Karpas-422 (cell line): ENCODE results near the gene ST3GAL3. TPM values are rescaled to one million over a fixed set of nuclear protein-coding genes. Genes with fewer than 3 reads are reported as not detected.
A peak's percentile ranks its signal among the peaks of the same experiment; 100 is the strongest.

Source experiments
- DNase-seq: peaks from one replicate; pipeline ENCODE4 v3.0.0-alpha.2; 2015
- H2AFZ ChIP-seq: fragments of 200-600 bp; sonication (generic); 2 replicates; pipeline ENCODE4 v1.6.1; 2014; ENCODE audit warnings: antibody characterized with exemption, low read length, mixed read lengths
- H3K27ac ChIP-seq: fragments of 200-600 bp; sonication (generic); 2 replicates; pipeline ENCODE4 v1.5.1; 2014; ENCODE audit warnings: mild to moderate bottlenecking, low read length, moderate library complexity
- H3K27me3 ChIP-seq: fragments of 200-600 bp; sonication (generic); 2 replicates; pipeline ENCODE4 v1.6.1; 2014; ENCODE audit warnings: low read length, mixed read lengths
- H3K36me3 ChIP-seq: fragments of 200-600 bp; sonication (generic); 2 replicates; pipeline ENCODE4 v1.6.1; 2014; ENCODE audit warnings: low read length, mixed read lengths; ENCODE audit not compliant: insufficient read depth
- H3K4me1 ChIP-seq: fragments of 200-600 bp; sonication (generic); 2 replicates; pipeline ENCODE4 v1.6.1; 2014; ENCODE audit warnings: mild to moderate bottlenecking, low read length, mixed read lengths
- H3K4me2 ChIP-seq: fragments of 200-600 bp; sonication (generic); 2 replicates; pipeline ENCODE4 v1.6.1; 2014; ENCODE audit warnings: low read length, low read depth, mild to moderate bottlenecking; ENCODE audit not compliant: poor library complexity, severe bottlenecking
- H3K4me3 ChIP-seq: fragments of 200-600 bp; sonication (generic); 2 replicates; pipeline ENCODE4 v1.5.1; 2014; ENCODE audit warnings: mild to moderate bottlenecking, antibody characterized with exemption, low read length, mixed read lengths
- H3K79me2 ChIP-seq: fragments of 200-600 bp; sonication (generic); 2 replicates; pipeline ENCODE4 v1.6.1; 2014; ENCODE audit warnings: mild to moderate bottlenecking, low read length, mixed read lengths
- H3K9ac ChIP-seq: fragments of 200-600 bp; sonication (generic); 2 replicates; pipeline ENCODE4 v1.6.0; 2014; ENCODE audit warnings: low read length
- H3K9me2 ChIP-seq: fragments of 200-600 bp; sonication (generic), shearing (Covaris generic); replicated peaks from 2 replicates; pipeline ENCODE4 v1.6.0; 2014; ENCODE audit warnings: mild to moderate bottlenecking, low read length, moderate library complexity; ENCODE audit not compliant: insufficient read depth
- H3K9me3 ChIP-seq: fragments of 300-700, 200-600 bp; sonication (generic); 2 replicates; pipeline ENCODE4 v1.6.1; 2014; ENCODE audit warnings: low read length, mixed read lengths
- H4K20me1 ChIP-seq: fragments of 200-600 bp; sonication (generic); 2 replicates; pipeline ENCODE4 v1.6.1; 2014; ENCODE audit warnings: mild to moderate bottlenecking, antibody characterized with exemption, low read length, low read depth; ENCODE audit not compliant: insufficient read depth
- small RNA-seq: library from RNA; depleted of rRNA; stranded (forward); fragments of <200 nt; gene quantifications from one replicate; pipeline ENCODE3, GENCODE V24; 2014
- total RNA-seq: library from RNA; depleted of rRNA; stranded (reverse); fragments of >200 nt; shearing (Covaris generic); gene quantifications from 2 replicates; pipeline ENCODE4 v1.2.3, GENCODE V29; 2014; ENCODE audit warnings: low replicate concordance; rRNA removed

Gene ST3GAL3
- total RNA-seq, 1 experiment from 2014 or later, result 33.1 TPM

DNA sequence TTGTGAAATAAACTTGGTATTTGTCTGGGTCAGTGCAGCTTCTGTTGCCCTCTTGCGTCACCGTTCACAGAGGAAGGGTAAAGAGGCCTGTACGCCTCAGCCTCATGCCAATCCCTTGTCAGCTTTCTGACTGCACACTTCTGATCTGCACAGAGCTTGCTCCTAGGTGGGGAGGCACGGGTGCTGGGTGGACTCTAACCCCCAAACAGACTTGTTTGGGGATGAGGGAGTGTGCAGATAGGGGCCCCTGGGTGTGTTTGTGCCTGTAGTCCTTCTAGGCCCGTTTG, 270.9 kb downstream of the ST3GAL3 start:
- no peaks in the 10 kb centered on the region for H3K27me3 ChIP-seq
- no peaks in the 10 kb centered on the region for H3K9me3 ChIP-seq
- H2AFZ ChIP-seq, result no peak overlapping the region
- H3K9ac ChIP-seq, result peak overlapping the region; percentile 100
- peak overlapping the region; percentile 87 for H3K4me3 ChIP-seq
- H3K4me1 ChIP-seq, result peaks cover 63% of the 10 kb centered on the region
- peaks cover 15% of the 10 kb centered on the region for H4K20me1 ChIP-seq
- H3K27ac ChIP-seq, result peak overlapping the region; percentile 30; the same call in 1 of the 2 replicates
- peaks cover 77% of the 10 kb centered on the region for H3K79me2 ChIP-seq
- H3K9me2 ChIP-seq, result no peaks in the 10 kb centered on the region
- peaks cover 15% of the 10 kb centered on the region; the same call in 1 of the 2 replicates for H3K36me3 ChIP-seq
- H3K4me2 ChIP-seq, result peak overlapping the region; percentile 85
- DNase-seq, result no peak

DNA sequence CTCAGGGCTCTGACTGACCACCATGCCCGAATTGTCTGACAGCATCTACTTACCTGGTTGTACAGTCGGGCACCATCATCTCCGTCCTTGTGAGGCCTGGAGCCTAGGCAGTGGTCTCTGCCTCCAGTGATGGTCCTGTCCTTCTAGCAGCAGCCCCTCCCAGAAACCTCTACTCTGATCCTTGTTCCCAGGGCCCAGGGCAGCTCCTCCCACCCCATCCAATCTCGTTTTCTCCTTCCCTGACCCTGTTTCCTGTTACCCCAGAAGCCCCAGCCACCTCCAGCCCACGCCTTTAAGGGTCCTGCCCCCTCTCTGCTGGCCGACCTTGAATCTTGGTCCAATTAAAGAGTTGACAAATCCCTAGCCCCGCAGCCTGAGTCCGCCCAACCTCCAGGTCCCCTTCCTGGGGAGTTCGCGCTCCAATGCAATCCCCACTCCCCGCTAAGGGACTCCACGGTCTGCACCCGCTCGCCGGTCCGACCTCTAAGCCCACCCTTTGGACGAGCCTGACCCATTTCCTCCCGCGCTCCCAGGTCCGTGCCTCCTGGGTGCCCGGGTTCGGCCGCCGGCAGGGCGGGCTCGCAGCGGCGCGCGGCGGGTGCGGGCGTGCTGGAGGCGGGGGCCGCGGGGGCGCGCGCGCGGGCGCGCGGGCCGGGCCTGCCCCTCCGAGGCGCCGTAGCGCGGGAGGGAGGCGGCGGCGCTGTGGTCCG, 271.4 kb downstream of the ST3GAL3 start, which contains the start of gene B4GALT2:
TSS of gene B4GALT2 (plus strand) at position 660 of the 710 bp plus-strand sequence. CDS start 1,951 bp downstream, outside the sequence.
- Histone ChIP-seq H3K9me3 (no peaks in the 10 kb centered on the region), H4K20me1 (peaks cover 15% of the 10 kb centered on the region), H3K27me3 (no peaks in the 10 kb centered on the region), H3K36me3 (peaks cover 13% of the 10 kb centered on the region; the same call in 1 of the 2 replicates), H3K4me2 (peak within 1 kb of the TSS; percentile 94), H3K27ac (peak within 1 kb of the TSS; percentile 51; the same call in 1 of the 2 replicates), H3K79me2 (peaks cover 80% of the 10 kb centered on the region), H3K9me2 (no peaks in the 10 kb centered on the region), H3K4me3 (peak within 1 kb of the TSS; percentile 87), H3K9ac (peak within 1 kb of the TSS; percentile 100), H2AFZ (no peak within 1 kb of the TSS), H3K4me1 (peaks cover 58% of the 10 kb centered on the region)
- DNase-seq, result peak; percentile 83

DNA sequence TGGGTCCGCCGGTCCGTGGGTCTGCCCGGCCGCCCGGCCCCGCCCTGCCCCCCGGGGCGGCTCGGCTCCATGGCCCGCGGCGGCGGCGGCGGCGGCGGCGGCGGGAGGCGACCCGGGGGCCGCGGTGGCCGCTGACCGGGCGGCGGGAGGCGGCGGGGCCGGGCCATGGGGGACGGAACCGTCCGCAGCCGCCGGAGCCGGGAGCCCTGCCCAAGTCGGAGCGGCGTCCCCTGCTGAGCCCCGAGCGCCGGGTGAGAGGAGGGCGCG, 271.9 kb downstream of the ST3GAL3 start:
- Histone ChIP-seq H3K9me2 (no peaks in the 10 kb centered on the region), H3K27ac (peak overlapping the region; percentile 51; the same call in 1 of the 2 replicates), H3K4me2 (peak overlapping the region; percentile 94), H3K36me3 (peaks cover 13% of the 10 kb centered on the region; the same call in 1 of the 2 replicates), H3K9me3 (no peaks in the 10 kb centered on the region), H3K4me3 (peak overlapping the region; percentile 79), H3K79me2 (peaks cover 80% of the 10 kb centered on the region), H3K4me1 (peaks cover 53% of the 10 kb centered on the region), H3K27me3 (no peaks in the 10 kb centered on the region), H2AFZ (no peak overlapping the region), H3K9ac (peak overlapping the region; percentile 83), H4K20me1 (peaks cover 15% of the 10 kb centered on the region)
- DNase-seq, result no peak

DNA sequence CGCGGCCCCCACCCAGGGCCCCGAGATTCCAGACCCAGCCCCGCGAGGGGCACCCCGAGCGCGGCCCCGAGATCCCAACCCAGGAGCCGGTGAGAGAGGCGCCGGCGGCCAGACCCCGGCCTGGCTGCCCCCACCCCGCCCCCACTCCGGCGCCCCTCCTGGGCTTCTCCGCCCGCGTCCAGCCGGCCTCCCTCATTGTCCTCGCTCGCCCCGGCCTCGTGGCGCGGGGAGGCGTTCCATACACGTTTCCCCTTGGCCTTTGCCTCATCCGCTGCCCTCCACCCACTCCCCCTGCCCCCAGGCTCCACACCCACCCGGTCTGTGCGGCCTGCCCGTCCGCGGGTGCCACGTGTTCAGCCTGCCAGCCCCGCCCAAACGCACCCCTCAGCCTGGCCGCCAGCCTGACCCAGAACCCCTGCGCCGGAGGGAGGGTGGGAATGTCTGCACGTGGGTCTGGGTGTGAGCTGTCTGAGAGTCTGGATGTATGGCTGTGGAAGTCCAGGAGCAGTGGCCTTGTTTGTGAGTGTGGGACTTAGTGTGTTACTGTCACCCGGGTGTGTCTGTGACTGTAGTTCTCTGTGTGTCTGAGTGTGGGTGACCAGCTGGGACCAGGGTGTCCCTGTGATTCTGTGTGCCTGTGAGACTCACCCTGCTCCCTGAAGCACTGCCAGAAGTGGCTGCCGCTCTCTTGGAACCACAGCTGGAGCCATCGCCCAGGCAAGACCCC, 272.4 kb downstream of the ST3GAL3 start:
- no peak overlapping the region for H2AFZ ChIP-seq
- H3K4me2 ChIP-seq, result peak overlapping the region; percentile 94
- no peaks in the 10 kb centered on the region for H3K27me3 ChIP-seq
- H3K27ac ChIP-seq, result peak overlapping the region; percentile 51; the same call in 1 of the 2 replicates
- H3K4me1 ChIP-seq, result peaks cover 51% of the 10 kb centered on the region
- peaks cover 80% of the 10 kb centered on the region for H3K79me2 ChIP-seq
- H3K36me3 ChIP-seq, result peaks cover 13% of the 10 kb centered on the region; the same call in 1 of the 2 replicates
- H3K9ac ChIP-seq, result peak overlapping the region; percentile 83
- no peaks in the 10 kb centered on the region for H3K9me3 ChIP-seq
- peaks cover 15% of the 10 kb centered on the region for H4K20me1 ChIP-seq
- peak; percentile 89 for DNase-seq
- H3K4me3 ChIP-seq, result peak overlapping the region; percentile 79
- no peaks in the 10 kb centered on the region for H3K9me2 ChIP-seq

DNA sequence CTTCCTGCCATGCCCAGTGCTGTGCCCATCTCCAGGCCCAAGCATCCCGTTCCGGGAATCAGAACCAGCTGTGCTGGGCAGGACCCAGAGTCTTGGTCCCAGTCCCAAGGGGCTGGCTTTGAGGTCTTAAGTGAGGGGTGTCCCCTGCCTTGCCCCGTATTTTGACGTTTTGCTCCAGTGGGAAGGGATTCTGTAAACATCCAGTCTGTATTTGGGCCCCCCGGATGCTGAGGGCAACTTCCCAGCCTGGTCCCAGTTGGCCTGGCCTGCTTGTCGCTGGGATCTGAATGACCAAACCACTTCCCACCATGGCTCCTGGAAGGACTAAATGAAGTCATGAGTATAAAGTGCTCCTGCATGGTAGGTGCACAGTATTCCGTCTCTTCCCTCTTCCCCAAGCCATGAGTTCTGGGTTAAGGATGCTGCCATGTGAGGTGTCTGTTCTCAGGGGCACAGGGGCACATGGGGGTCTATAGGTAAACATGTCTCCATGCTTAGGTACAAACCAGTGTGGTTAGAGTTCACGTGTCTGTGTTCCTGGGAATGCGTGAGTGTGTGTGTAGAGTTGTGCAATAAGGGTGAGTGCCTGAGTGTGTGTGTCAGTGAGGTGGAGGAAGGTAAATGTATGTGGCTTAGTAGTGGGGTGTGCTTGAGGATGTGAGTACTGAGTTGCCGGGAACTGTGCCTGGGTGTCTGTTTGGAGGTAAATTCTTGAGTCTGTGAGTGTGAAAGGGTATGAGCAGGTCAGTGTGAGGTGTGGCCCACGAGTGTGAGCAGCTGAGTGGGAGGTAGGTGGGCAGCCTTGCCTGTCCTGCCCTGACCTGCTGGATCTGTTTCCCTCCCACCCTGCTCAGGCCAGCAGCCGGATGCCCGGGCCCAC, 273.2 kb downstream of the ST3GAL3 start:
- Histone ChIP-seq H2AFZ (no peak overlapping the region), H3K4me3 (peak overlapping the region; percentile 79), H3K9ac (peak overlapping the region; percentile 83), H3K27me3 (no peaks in the 10 kb centered on the region), H3K4me2 (peak overlapping the region; percentile 94), H4K20me1 (peaks cover 12% of the 10 kb centered on the region), H3K9me3 (no peaks in the 10 kb centered on the region), H3K36me3 (peaks cover 13% of the 10 kb centered on the region; the same call in 1 of the 2 replicates), H3K9me2 (no peaks in the 10 kb centered on the region), H3K79me2 (peaks cover 72% of the 10 kb centered on the region), H3K4me1 (peaks cover 51% of the 10 kb centered on the region), H3K27ac (peak overlapping the region; percentile 51; the same call in 1 of the 2 replicates)
- DNase-seq, result no peak

Small RNAs within 50 kb of the gene (small RNA-seq; reads per million reads assigned to genes)
- gene AL451062.2 (not detected), gene RF00026 (not detected)

Other genes starting within 250 kb of the ST3GAL3 start
- gene PTPRF, start 176.7 kb upstream of the ST3GAL3 start, total RNA-seq, result not detected in 2 replicates
- gene KDM4A, start 57.4 kb upstream of the ST3GAL3 start, total RNA-seq, result 34.5 and 35.5 TPM in 2 replicates
- 1.0 TPM in 1 of 2 replicates, not detected in the other for gene ARTN, start 226.3 kb downstream of the ST3GAL3 start, total RNA-seq
- gene IPO13, start 239.4 kb downstream of the ST3GAL3 start, total RNA-seq, result 19.8 and 23.3 TPM in 2 replicates